VCaP (cell line): ENCODE measurements around the gene RAB5A.
A peak's percentile ranks its signal among the peaks of the same experiment; 100 is the strongest.
"Not testable (repeated sequence)": the region's sequence is repeated elsewhere in the genome, so short reads cannot be mapped to it uniquely, and the experiment has no call there.

Experiments
- H3K27ac ChIP-seq: fragments of 450-650 bp; 2 replicates; pipeline ENCODE4 v1.5.1; 2017
- CTCF ChIP-seq: fragments of 450-650 bp; conservative IDR thresholded peaks from 2 replicates; pipeline ENCODE4 v1.5.1; 2017; ENCODE audit warnings: mild to moderate bottlenecking, moderate library complexity

Gene RAB5A

GRCh38 chr3:19948226-19948591 lies 1.3 kb downstream of the RAB5A start:
- TF ChIP-seq CTCF, result no peak
- H3K27ac ChIP-seq, result peak overlapping the region; percentile 97

- peak overlapping the region; percentile 97 for H3K27ac ChIP-seq
- TF ChIP-seq CTCF, result no peak
Observed at GRCh38 chr3:19950316-19950715, 3.4 kb downstream of the RAB5A start.

- TF ChIP-seq CTCF, result no peak
- H3K27ac ChIP-seq, result no peak overlapping the region
Observed at GRCh38 chr3:19954676-19955075, 7.8 kb downstream of the RAB5A start.

GRCh38 chr3:19957354-19957753 lies 10.5 kb downstream of the RAB5A start:
- H3K27ac ChIP-seq, result not testable (repeated sequence)

GRCh38 chr3:19959505-19959904 lies 12.6 kb downstream of the RAB5A start:
- TF ChIP-seq CTCF, result no peak
- H3K27ac ChIP-seq, result no peak overlapping the region

- TF ChIP-seq CTCF, result no peak
- H3K27ac ChIP-seq, result no peak overlapping the region
Observed at GRCh38 chr3:19960696-19961095, 13.8 kb downstream of the RAB5A start.

GRCh38 chr3:19961960-19962359 lies 15.1 kb downstream of the RAB5A start:
- TF ChIP-seq CTCF, result no peak
- H3K27ac ChIP-seq, result no peak overlapping the region

GRCh38 chr3:19967208-19967607 lies 20.3 kb downstream of the RAB5A start:
- no peak overlapping the region for H3K27ac ChIP-seq

More at GRCh38 chr3:19967208-19967607, 20.3 kb downstream of the RAB5A start:
- no peak for TF ChIP-seq CTCF
